Activated T-helper 1 cell treated with Interleukin-2 at 50 U/mL for 16 hours (primary cell): ENCODE results near the gene FIBCD1.

Source experiments
- DNase-seq: peaks from one replicate; pipeline ENCODE4 v3.0.0-alpha.2; 2020; ENCODE audit warnings: low read depth

The FIBCD1 gene

GRCh38 chr9:130857864-130858738 lies 80.9 kb downstream of the FIBCD1 start:
- no peak for DNase-seq

- DNase-seq = no peak
Measured at GRCh38 chr9:130856474-130856873, 82.6 kb downstream of the FIBCD1 start.

GRCh38 chr9:130854835-130855234 lies 84.2 kb downstream of the FIBCD1 start:
- no peak for DNase-seq

GRCh38 chr9:130854092-130854491 lies 85.0 kb downstream of the FIBCD1 start:
- no peak for DNase-seq

GRCh38 chr9:130852801-130853200 lies 86.2 kb downstream of the FIBCD1 start:
- DNase-seq = no peak
